Endothelial cell (in vitro differentiated cells): Measurements from ENCODE around the gene PPP1R1A. TPM values are rescaled to one million over a fixed set of nuclear protein-coding genes. Genes with fewer than 3 reads are reported as not detected.

Experiments
- DNase-seq: peaks from one replicate; pipeline ENCODE4 v3.0.0; 2021; ENCODE audit warnings: low spot score
- H3K27ac Mint-ChIP-seq: one replicate; pipeline ENCODE4 v1.8.0; 2021; ENCODE audit warnings: mixed read lengths, inconsistent platforms; ENCODE audit not compliant: unreplicated experiment
- H3K27me3 Mint-ChIP-seq: one replicate; pipeline ENCODE4 v1.8.0; 2021; ENCODE audit warnings: mild to moderate bottlenecking, moderate library complexity, mixed read lengths, inconsistent platforms; ENCODE audit not compliant: unreplicated experiment
- H3K36me3 Mint-ChIP-seq: one replicate; pipeline ENCODE4 v1.8.0; 2021; ENCODE audit warnings: mild to moderate bottlenecking, low read depth, mixed read lengths, inconsistent platforms; ENCODE audit not compliant: unreplicated experiment
- H3K4me1 Mint-ChIP-seq: one replicate; pipeline ENCODE4 v1.8.0; 2021; ENCODE audit warnings: mild to moderate bottlenecking, mixed read lengths, inconsistent platforms; ENCODE audit not compliant: unreplicated experiment
- H3K4me3 Mint-ChIP-seq: one replicate; pipeline ENCODE4 v1.8.0; 2021; ENCODE audit warnings: mild to moderate bottlenecking, mixed read lengths, inconsistent platforms; ENCODE audit not compliant: unreplicated experiment
- H3K9me3 Mint-ChIP-seq: one replicate; pipeline ENCODE4 v1.8.0; 2021; ENCODE audit warnings: mixed read lengths, inconsistent platforms; ENCODE audit not compliant: unreplicated experiment
- total RNA-seq: library from RNA; stranded (reverse); fragmentation: NEBNext Ultra II Directional; extraction: Animal tissue kit (Norgen Biotek cat#: 25700); gene quantifications from one replicate; pipeline ENCODE4 v1.2.1, GENCODE V29; 2021; ENCODE audit not compliant: unreplicated experiment
- TF ChIP-seq, protein P1 (sequence below): fragments of 200-600 bp; sonication (generic); IDR thresholded peaks from one replicate; pipeline ENCODE4 v1.5.0; 2021; ENCODE audit warnings: antibody characterized with exemption; ENCODE audit not compliant: unreplicated experiment

Gene PPP1R1A
- total RNA-seq, 1 donor from 2014 or later, result 1.3 TPM

DNA sequence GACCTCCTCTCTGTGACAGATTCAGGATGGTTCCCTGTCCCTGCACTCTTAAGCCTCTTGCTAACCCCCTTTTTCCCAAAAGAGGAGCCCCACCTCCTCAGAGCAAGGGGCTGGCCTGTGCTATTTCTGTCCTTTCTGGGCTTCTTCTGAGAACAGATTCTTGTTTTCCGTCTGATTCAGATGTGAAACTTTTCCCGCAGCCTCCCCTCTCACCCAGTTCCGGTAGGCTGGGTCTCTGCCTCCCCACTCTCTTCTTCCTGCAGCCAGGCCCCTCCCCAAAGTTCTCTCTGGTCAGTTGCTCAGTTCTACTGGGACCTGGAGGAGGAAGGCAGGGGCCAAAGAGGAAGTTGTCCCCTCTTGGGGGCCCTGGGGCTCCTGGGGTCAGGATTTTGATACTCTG lies 27.3 kb downstream of the PPP1R1A start:
- peak overlapping the region; percentile 52 for H3K27ac Mint-ChIP-seq
- H3K9me3 Mint-ChIP-seq, result no peaks in the 10 kb centered on the region
- peaks cover 9% of the 10 kb centered on the region for H3K36me3 Mint-ChIP-seq
- DNase-seq, result no peak
- peak overlapping the region; percentile 47 for H3K4me3 Mint-ChIP-seq
- TF ChIP-seq, protein P1, sequence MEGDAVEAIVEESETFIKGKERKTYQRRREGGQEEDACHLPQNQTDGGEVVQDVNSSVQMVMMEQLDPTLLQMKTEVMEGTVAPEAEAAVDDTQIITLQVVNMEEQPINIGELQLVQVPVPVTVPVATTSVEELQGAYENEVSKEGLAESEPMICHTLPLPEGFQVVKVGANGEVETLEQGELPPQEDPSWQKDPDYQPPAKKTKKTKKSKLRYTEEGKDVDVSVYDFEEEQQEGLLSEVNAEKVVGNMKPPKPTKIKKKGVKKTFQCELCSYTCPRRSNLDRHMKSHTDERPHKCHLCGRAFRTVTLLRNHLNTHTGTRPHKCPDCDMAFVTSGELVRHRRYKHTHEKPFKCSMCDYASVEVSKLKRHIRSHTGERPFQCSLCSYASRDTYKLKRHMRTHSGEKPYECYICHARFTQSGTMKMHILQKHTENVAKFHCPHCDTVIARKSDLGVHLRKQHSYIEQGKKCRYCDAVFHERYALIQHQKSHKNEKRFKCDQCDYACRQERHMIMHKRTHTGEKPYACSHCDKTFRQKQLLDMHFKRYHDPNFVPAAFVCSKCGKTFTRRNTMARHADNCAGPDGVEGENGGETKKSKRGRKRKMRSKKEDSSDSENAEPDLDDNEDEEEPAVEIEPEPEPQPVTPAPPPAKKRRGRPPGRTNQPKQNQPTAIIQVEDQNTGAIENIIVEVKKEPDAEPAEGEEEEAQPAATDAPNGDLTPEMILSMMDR, result no peak
- H3K4me1 Mint-ChIP-seq, result peaks cover 35% of the 10 kb centered on the region
- H3K27me3 Mint-ChIP-seq, result peaks cover 12% of the 10 kb centered on the region

DNA sequence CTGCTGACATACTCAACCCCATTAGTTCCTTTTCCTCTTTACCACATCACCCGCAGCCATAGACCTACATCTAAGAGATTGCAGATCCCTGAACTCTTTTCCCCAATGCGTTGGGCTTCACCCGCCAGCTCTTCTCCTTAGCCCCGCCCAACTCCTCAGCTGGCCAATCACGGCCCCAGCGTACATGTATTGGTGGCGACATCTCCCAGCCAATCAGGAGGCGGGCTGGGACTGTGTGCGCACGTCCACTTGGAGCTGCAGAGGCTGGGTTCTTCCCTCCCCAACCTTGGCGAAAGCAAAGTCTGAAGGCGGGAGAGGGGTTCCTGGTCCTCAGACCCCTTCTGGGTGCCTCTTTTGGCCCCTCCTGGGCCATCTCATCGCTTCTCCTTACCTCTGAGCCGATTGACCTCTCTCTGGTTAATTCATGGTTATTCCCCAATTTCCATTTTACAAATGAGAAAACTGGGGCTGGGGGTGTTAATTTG lies 28.0 kb downstream of the PPP1R1A start:
- DNase-seq, result peak; percentile 69
- Mint-ChIP-seq H3K27ac (peak overlapping the region; percentile 76), H3K36me3 (peaks cover 9% of the 10 kb centered on the region), H3K4me1 (peaks cover 31% of the 10 kb centered on the region), H3K9me3 (no peaks in the 10 kb centered on the region), H3K4me3 (no peak overlapping the region), H3K27me3 (peaks cover 12% of the 10 kb centered on the region)
- TF ChIP-seq, protein P1, result no peak

DNA sequence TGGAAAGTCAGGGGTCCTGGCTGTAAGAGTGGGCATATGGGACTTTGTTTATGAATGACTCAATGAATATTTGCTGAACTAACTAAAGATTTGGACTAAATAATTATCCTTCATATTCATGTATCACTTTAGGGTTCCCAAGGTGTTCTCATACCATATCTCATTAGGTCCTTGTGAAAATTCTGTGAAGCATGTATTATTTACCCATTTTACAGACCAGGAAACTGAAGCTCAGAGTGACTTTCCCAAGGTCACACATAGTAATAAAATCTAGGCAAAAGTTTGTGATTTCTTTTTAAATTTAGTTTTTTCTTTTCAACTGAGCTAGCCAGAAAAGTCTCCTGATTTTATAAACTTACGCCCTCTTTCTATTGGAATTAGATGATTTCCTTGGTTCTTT lies 29.7 kb downstream of the PPP1R1A start:
- peaks cover 9% of the 10 kb centered on the region for H3K36me3 Mint-ChIP-seq
- peaks cover 25% of the 10 kb centered on the region for H3K4me1 Mint-ChIP-seq
- no peak overlapping the region for H3K4me3 Mint-ChIP-seq
- no peak for DNase-seq
- H3K9me3 Mint-ChIP-seq, result no peaks in the 10 kb centered on the region
- peaks cover 11% of the 10 kb centered on the region for H3K27me3 Mint-ChIP-seq
- TF ChIP-seq, protein P1, result no peak
- no peak overlapping the region for H3K27ac Mint-ChIP-seq

DNA sequence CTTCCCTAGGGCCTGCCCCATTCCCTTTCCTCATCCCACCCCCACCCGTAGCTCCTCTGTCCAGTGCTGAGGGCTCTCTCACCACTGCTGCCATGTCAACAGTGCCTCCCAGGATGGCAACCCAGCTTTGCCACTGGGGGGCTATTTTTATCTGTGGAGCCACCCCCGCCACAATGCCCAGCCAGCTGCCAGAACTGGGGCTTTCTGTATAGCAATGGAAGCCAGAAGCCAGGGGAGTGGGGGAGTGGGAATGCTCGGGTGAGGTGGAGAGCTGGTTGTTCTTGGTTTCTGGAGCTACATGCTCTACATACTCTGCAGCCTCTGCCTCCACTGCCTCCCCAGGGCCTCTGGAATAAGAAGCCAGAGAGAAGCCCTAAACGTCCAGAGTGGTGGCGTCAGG lies 30.1 kb downstream of the PPP1R1A start:
- H3K4me3 Mint-ChIP-seq, result no peak overlapping the region
- no peak for DNase-seq
- H3K27ac Mint-ChIP-seq, result no peak overlapping the region
- peaks cover 25% of the 10 kb centered on the region for H3K4me1 Mint-ChIP-seq
- TF ChIP-seq, protein P1, result no peak
- H3K9me3 Mint-ChIP-seq, result no peaks in the 10 kb centered on the region
- peaks cover 14% of the 10 kb centered on the region for H3K27me3 Mint-ChIP-seq
- H3K36me3 Mint-ChIP-seq, result peaks cover 13% of the 10 kb centered on the region

DNA sequence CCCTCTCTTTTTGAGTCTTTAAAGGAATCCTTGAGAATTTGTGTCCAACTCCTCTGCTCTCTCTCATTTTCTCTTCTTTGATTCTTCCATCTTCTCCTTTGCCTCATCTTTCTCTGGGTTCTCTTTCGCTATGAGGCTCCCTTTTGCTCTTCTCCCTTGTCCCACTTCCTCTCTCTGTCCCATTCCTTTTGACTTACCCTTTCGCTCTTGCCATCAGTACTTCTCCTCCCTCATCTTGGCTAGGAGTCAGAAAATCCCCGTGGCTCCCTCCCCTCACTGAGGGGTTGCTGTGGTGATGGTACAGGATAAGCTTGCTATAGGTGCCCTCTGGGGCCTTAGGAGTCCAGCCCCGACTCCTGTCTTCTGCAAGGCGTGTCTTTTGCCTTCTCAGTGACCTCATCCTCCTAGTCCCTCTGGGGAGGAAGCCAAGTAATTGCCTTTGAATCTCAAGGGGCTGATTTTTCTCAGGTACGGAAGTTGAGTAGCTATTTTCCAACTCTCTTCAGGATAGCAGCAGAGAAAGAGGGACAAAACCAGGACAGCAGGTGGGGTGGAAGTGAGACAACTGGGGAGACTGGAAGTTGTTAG lies 32.7 kb downstream of the PPP1R1A start:
- TF ChIP-seq, protein P1, result no peak

More for the DNA sequence above, 32.7 kb downstream of the PPP1R1A start:
- no peak for DNase-seq
- peaks cover 6% of the 10 kb centered on the region for H3K36me3 Mint-ChIP-seq
- no peak overlapping the region for H3K27ac Mint-ChIP-seq
- H3K4me3 Mint-ChIP-seq, result no peak overlapping the region
- peaks cover 11% of the 10 kb centered on the region for H3K27me3 Mint-ChIP-seq
- peaks cover 21% of the 10 kb centered on the region for H3K4me1 Mint-ChIP-seq
- H3K9me3 Mint-ChIP-seq, result no peaks in the 10 kb centered on the region
